GM19324 (cell line): Measurements from ENCODE around the gene LYPD6.
"Not testable (repeated sequence)": the region's sequence is repeated elsewhere in the genome, so short reads cannot be mapped to it uniquely, and the experiment has no call there.

Experiments used
- ATAC-seq: cut with Tn5 transposase; IDR thresholded peaks from one replicate; pipeline ENCODE4 v1.9.1; 2021; ENCODE audit warnings: mild to moderate bottlenecking, moderate library complexity; ENCODE audit not compliant: unreplicated experiment, low FRiP score

Gene LYPD6

DNA sequence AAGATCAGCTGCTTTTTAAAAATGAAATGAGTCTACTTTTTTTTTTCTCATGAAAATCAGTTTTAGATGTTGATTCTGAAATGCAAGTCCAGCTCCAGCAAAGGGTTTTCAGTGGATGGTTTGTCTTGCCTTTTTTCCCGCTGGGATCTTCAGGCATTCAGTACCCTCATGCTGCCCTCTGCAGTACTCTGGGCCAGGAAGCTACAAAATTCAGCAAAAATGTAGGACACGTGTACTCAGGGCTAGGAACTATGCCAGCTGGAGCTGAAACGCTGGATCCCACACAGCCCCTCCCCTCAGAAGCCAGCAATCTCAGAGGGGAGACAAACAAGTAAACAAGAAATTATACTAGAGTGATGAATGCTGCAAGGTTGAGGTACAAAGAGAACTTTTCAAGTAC, 159.9 kb downstream of the LYPD6 start:
- no peak for ATAC-seq

DNA sequence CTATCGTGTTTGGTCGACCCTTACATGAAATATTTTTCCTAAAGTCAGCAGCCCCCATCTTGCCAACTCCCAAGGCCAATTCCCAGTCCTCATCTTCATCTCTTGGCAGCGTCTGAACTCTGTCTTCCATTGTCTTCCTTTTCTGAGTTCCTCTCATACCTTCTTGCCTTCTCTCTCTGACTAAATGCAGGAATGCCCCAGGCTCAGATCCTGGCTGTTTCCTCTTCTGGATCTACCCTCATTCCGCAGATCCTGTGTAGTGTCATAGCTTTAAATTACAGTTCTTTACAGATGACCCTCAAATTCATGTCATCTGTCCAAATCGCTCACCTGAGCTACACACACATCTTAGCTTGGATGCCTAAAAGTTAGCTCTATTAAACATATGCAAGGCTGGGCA, 162.5 kb downstream of the LYPD6 start:
- no peak for ATAC-seq

DNA sequence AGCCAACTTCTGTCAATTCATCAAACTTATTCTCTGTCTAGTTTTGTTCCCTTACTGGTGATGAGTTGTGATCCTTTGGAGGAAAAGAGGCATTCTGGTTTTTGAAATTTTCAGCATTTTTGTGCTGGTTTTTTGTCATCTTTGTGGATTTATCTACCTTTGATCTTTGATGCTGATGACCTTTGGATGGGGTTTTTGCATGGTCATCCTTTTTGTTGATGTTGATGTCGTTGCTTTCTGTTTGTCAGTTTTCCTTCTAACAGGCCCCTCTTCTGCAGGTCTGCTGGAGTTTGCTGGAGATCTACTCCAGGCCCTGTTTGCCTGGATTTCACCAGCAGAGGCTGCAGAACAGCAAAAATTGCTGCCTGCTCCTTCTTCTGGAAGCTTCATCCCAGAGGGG, 168.8 kb downstream of the LYPD6 start:
- not testable (repeated sequence) for ATAC-seq

DNA sequence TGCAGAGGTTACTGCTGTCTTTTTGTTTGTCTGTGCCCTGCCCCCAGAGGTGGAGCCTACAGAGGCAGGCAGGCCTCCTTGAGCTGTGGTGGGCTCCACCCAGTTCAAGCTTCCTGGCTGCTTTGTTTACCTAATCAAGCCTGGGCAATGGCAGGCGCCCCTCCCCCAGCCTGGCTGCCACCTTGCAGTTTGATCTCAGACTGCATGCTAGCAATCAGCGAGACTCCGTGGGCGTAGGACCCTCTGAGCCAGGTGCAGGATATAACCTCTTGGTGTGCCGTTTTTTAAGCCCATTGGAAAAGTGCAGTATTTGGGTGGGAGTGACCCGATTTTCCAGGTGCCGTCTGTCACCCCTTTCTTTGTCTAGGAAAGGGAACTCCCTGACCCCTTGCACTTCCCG, 176.4 kb downstream of the LYPD6 start:
- ATAC-seq: not testable (repeated sequence)

DNA sequence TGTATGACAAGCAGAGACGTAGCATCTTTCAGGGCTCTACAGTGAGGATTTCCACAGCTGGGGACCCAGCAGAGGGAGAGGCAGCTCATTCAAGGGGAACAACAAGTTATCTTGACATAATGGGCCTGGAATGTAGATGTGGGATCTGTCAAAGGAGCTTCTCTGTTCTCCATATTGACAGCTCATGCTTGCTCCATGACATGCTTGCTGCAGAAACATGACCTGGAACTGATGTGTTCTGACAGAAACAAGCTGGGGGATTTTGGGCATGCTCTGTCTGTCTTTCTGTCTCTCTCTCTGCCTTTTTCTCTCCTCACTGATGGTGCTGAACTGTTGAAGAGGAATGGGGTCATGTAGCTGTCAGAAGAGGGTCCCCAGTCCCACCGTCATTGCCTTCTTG, 177.6 kb downstream of the LYPD6 start:
- no peak for ATAC-seq

DNA sequence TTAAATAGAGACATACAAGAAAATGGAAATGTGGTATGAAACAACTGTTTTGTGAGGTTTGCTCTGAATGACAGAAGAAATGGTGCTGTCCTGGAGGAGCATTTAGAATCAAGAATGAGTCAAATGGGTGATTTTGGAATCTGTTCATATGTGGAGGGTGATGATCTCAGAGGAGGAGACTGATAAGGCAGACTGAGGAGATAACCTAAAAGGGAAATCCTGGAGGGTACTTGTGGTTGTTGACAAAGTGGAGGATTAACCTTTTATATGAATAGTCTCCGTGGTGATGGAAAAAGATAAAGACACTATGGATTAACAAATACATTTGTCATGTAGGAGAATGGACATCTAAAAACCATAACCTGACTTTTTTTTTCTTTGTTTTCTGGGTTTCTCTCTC, 183.1 kb downstream of the LYPD6 start:
- ATAC-seq: no peak
